HepG2 (cell line): Measurements from ENCODE around the gene COL26A1.

Experiments used
- ZEB1 ChIP-seq: IDR thresholded peaks from 2 replicates; pipeline ENCODE4 v1.6.1; 2012; ENCODE audit warnings: mild to moderate bottlenecking, low read depth, inconsistent platforms; ENCODE audit not compliant: insufficient replicate concordance
- TF ChIP-seq, protein P1 (sequence below): sonication (generic); formaldehyde crosslinking; IDR thresholded peaks from 2 replicates; pipeline ENCODE4 v1.5.0; 2020; ENCODE audit warnings: mild to moderate bottlenecking, missing genetic modification reagents, moderate library complexity

GRCh38 chr7:101595246-101595645, 232.6 kb downstream of the COL26A1 start:
- no peak for TF ChIP-seq ZEB1
- TF ChIP-seq, protein P1, sequence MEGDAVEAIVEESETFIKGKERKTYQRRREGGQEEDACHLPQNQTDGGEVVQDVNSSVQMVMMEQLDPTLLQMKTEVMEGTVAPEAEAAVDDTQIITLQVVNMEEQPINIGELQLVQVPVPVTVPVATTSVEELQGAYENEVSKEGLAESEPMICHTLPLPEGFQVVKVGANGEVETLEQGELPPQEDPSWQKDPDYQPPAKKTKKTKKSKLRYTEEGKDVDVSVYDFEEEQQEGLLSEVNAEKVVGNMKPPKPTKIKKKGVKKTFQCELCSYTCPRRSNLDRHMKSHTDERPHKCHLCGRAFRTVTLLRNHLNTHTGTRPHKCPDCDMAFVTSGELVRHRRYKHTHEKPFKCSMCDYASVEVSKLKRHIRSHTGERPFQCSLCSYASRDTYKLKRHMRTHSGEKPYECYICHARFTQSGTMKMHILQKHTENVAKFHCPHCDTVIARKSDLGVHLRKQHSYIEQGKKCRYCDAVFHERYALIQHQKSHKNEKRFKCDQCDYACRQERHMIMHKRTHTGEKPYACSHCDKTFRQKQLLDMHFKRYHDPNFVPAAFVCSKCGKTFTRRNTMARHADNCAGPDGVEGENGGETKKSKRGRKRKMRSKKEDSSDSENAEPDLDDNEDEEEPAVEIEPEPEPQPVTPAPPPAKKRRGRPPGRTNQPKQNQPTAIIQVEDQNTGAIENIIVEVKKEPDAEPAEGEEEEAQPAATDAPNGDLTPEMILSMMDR: no peak
